Karpas-422 (cell line): ENCODE measurements around the gene CRYBG2. TPM values are rescaled to one million over a fixed set of nuclear protein-coding genes. Genes with fewer than 3 reads are reported as not detected.
A peak's percentile ranks its signal among the peaks of the same experiment; 100 is the strongest.

Experiments used
- DNase-seq: peaks from one replicate; pipeline ENCODE4 v3.0.0-alpha.2; 2015
- H2AFZ ChIP-seq: fragments of 200-600 bp; sonication (generic); 2 replicates; pipeline ENCODE4 v1.6.1; 2014; ENCODE audit warnings: antibody characterized with exemption, low read length, mixed read lengths
- H3K27ac ChIP-seq: fragments of 200-600 bp; sonication (generic); 2 replicates; pipeline ENCODE4 v1.5.1; 2014; ENCODE audit warnings: mild to moderate bottlenecking, low read length, moderate library complexity
- H3K27me3 ChIP-seq: fragments of 200-600 bp; sonication (generic); 2 replicates; pipeline ENCODE4 v1.6.1; 2014; ENCODE audit warnings: low read length, mixed read lengths
- H3K36me3 ChIP-seq: fragments of 200-600 bp; sonication (generic); 2 replicates; pipeline ENCODE4 v1.6.1; 2014; ENCODE audit warnings: low read length, mixed read lengths; ENCODE audit not compliant: insufficient read depth
- H3K4me1 ChIP-seq: fragments of 200-600 bp; sonication (generic); 2 replicates; pipeline ENCODE4 v1.6.1; 2014; ENCODE audit warnings: mild to moderate bottlenecking, low read length, mixed read lengths
- H3K4me2 ChIP-seq: fragments of 200-600 bp; sonication (generic); 2 replicates; pipeline ENCODE4 v1.6.1; 2014; ENCODE audit warnings: low read length, low read depth, mild to moderate bottlenecking; ENCODE audit not compliant: poor library complexity, severe bottlenecking
- H3K4me3 ChIP-seq: fragments of 200-600 bp; sonication (generic); 2 replicates; pipeline ENCODE4 v1.5.1; 2014; ENCODE audit warnings: mild to moderate bottlenecking, antibody characterized with exemption, low read length, mixed read lengths
- H3K79me2 ChIP-seq: fragments of 200-600 bp; sonication (generic); 2 replicates; pipeline ENCODE4 v1.6.1; 2014; ENCODE audit warnings: mild to moderate bottlenecking, low read length, mixed read lengths
- H3K9ac ChIP-seq: fragments of 200-600 bp; sonication (generic); 2 replicates; pipeline ENCODE4 v1.6.0; 2014; ENCODE audit warnings: low read length
- H3K9me2 ChIP-seq: fragments of 200-600 bp; sonication (generic), shearing (Covaris generic); replicated peaks from 2 replicates; pipeline ENCODE4 v1.6.0; 2014; ENCODE audit warnings: mild to moderate bottlenecking, low read length, moderate library complexity; ENCODE audit not compliant: insufficient read depth
- H3K9me3 ChIP-seq: fragments of 300-700, 200-600 bp; sonication (generic); 2 replicates; pipeline ENCODE4 v1.6.1; 2014; ENCODE audit warnings: low read length, mixed read lengths
- H4K20me1 ChIP-seq: fragments of 200-600 bp; sonication (generic); 2 replicates; pipeline ENCODE4 v1.6.1; 2014; ENCODE audit warnings: mild to moderate bottlenecking, antibody characterized with exemption, low read length, low read depth; ENCODE audit not compliant: insufficient read depth
- total RNA-seq: library from RNA; depleted of rRNA; stranded (reverse); fragments of >200 nt; shearing (Covaris generic); gene quantifications from 2 replicates; pipeline ENCODE4 v1.2.3, GENCODE V29; 2014; ENCODE audit warnings: low replicate concordance

CRYBG2 gene
- total RNA-seq, 1 experiment from 2014 or later = not detected

DNA sequence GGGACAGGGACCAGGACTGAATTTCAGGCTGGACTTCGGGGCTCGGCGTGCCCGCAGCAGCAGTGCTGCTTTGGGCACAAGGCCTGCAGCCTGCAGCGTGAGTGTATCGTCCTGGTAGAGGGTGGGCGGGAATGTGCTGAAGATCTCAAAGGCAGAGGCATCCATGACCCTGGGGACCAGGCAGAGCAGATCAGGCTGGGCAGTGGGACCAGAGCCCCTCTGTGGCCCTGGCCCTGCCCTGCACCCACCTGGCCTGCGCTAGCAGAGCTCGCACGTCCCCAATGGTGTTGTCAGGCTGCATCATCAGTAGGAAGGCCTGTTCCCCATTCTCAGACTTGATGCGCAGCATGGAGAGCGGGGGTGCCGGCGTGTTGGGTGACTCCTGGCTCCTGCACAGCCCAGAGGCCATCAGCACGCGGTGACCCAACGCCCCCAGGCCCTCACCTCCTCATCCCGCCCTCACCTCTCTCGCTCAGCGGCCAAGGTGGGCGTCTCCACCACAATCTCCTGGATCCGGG, 71.5 kb downstream of the CRYBG2 start:
- Histone ChIP-seq H3K4me2 (peak overlapping the region; percentile 83), H3K79me2 (peaks cover 22% of the 10 kb centered on the region), H3K27me3 (no peaks in the 10 kb centered on the region), H3K36me3 (peaks cover 7% of the 10 kb centered on the region), H3K9me3 (no peaks in the 10 kb centered on the region), H3K4me1 (peaks cover 91% of the 10 kb centered on the region), H3K4me3 (peak overlapping the region; percentile 53; the same call in 1 of the 2 replicates), H4K20me1 (no peaks in the 10 kb centered on the region), H2AFZ (no peak overlapping the region), H3K9me2 (no peaks in the 10 kb centered on the region), H3K27ac (peak overlapping the region; percentile 98), H3K9ac (peak overlapping the region; percentile 73)
- peak; percentile 41 for DNase-seq

DNA sequence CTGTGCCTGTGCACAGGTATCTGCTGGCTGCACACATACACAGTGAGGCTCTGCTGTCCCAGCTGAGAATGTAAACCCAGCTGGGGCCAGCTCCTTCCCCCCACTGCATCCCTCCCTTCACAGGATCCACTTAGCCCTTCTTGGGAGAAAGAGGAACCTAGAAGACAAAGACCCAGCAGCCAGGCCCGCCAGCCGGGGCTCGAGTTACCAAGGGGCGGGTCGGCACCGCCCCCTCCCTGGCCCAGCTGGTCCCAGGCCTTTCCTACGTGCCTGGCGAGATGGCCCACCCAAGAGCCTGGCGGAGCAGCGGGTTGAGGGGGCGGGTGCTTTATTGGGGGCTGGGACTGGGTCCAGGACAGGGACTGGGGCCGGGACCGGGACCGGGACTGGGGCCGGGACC, 72.0 kb downstream of the CRYBG2 start:
- H3K4me3 ChIP-seq = peak overlapping the region; percentile 73; the same call in 1 of the 2 replicates
- H3K9me3 ChIP-seq = no peaks in the 10 kb centered on the region
- peaks cover 12% of the 10 kb centered on the region for H3K36me3 ChIP-seq
- H3K9me2 ChIP-seq = no peaks in the 10 kb centered on the region
- DNase-seq = peak; percentile 82
- peaks cover 22% of the 10 kb centered on the region for H3K79me2 ChIP-seq
- H3K27me3 ChIP-seq = no peaks in the 10 kb centered on the region
- no peaks in the 10 kb centered on the region for H4K20me1 ChIP-seq
- peak overlapping the region; percentile 81 for H3K9ac ChIP-seq
- peak overlapping the region; percentile 98 for H3K27ac ChIP-seq
- no peak overlapping the region for H2AFZ ChIP-seq
- peak overlapping the region; percentile 83 for H3K4me2 ChIP-seq
- H3K4me1 ChIP-seq = peaks cover 87% of the 10 kb centered on the region

DNA sequence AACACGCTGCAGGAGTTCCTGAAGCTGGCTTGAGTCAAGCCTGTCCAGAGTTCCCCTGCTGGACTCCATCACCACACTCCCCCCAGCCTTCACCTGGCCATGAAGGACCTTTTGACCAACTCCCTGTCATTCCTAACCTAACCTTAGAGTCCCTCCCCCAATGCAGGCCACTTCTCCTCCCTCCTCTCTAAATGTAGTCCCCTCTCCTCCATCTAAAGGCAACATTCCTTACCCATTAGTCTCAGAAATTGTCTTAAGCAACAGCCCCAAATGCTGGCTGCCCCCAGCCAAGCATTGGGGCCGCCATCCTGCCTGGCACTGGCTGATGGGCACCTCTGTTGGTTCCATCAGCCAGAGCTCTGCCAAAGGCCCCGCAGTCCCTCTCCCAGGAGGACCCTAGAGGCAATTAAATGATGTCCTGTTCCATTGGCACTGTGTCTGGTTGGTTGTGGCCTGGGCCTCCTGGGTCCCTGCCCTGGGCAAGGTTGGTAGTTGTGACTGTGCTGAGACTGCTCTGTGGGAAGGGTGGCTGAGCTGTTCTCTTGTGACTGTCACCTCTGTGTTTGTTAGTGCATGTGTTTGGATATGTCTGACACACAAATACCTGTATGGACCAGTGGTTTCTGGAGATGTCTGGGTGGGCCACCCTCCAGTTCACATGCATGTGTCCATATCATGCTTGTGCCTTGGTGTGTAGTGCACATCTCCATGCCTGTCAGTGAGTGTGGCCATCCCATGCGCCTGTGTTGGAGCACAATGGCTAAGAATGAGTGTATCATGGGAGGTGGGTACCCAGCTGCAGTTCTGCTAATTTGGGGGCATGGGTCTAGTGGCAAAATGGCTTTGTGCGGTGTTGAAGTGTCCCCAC, 72.6 kb downstream of the CRYBG2 start:
- DNase-seq = peak; percentile 45
- peak overlapping the region; percentile 83 for H3K4me2 ChIP-seq
- no peak overlapping the region for H2AFZ ChIP-seq
- H3K36me3 ChIP-seq = peaks cover 19% of the 10 kb centered on the region
- H3K9ac ChIP-seq = peak overlapping the region; percentile 81
- H4K20me1 ChIP-seq = no peaks in the 10 kb centered on the region
- peak overlapping the region; percentile 73; the same call in 1 of the 2 replicates for H3K4me3 ChIP-seq
- no peaks in the 10 kb centered on the region for H3K9me2 ChIP-seq
- H3K79me2 ChIP-seq = peaks cover 22% of the 10 kb centered on the region
- H3K4me1 ChIP-seq = peaks cover 83% of the 10 kb centered on the region
- H3K9me3 ChIP-seq = no peaks in the 10 kb centered on the region
- no peaks in the 10 kb centered on the region for H3K27me3 ChIP-seq
- peak overlapping the region; percentile 98 for H3K27ac ChIP-seq

DNA sequence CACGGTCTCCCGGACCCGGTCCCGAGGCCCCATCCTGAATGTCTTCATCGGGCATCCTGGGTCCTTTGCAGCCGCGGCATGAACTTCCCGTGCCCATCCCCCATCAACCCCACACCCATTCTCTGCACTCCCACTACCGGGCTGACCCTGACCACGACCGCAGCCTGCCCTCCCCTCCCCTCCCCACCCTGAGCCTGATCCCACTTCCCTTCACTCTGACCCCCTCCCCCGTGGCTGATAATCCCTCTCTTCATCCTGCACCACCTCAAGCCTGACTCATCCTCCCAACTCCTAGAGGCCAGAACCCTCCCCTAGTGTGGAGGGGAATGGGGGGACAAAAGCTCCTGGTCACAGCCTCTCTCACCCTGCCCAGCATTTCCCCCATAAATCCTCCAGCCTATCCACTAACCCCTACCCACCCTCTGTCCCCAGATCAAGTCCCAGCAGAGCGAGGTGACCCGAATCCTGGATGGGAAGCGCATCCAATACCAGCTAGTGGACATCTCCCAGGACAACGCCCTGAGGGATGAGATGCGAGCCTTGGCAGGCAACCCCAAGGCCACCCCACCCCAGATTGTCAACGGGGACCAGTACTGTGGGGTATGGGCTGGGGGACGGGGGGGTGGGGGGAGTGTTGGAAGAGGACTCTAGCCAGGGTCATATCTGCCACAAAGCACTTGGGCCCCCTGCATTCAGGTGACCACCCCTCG, 73.4 kb downstream of the CRYBG2 start:
- Histone ChIP-seq H3K9ac (peak overlapping the region; percentile 81), H4K20me1 (no peaks in the 10 kb centered on the region), H3K9me3 (no peaks in the 10 kb centered on the region), H3K4me1 (peaks cover 82% of the 10 kb centered on the region), H3K36me3 (peaks cover 21% of the 10 kb centered on the region), H3K27ac (peak overlapping the region; percentile 98), H3K9me2 (no peaks in the 10 kb centered on the region), H2AFZ (no peak overlapping the region), H3K79me2 (peaks cover 22% of the 10 kb centered on the region), H3K4me2 (peak overlapping the region; percentile 83), H3K4me3 (peak overlapping the region; percentile 73), H3K27me3 (no peaks in the 10 kb centered on the region)
- DNase-seq = no peak

DNA sequence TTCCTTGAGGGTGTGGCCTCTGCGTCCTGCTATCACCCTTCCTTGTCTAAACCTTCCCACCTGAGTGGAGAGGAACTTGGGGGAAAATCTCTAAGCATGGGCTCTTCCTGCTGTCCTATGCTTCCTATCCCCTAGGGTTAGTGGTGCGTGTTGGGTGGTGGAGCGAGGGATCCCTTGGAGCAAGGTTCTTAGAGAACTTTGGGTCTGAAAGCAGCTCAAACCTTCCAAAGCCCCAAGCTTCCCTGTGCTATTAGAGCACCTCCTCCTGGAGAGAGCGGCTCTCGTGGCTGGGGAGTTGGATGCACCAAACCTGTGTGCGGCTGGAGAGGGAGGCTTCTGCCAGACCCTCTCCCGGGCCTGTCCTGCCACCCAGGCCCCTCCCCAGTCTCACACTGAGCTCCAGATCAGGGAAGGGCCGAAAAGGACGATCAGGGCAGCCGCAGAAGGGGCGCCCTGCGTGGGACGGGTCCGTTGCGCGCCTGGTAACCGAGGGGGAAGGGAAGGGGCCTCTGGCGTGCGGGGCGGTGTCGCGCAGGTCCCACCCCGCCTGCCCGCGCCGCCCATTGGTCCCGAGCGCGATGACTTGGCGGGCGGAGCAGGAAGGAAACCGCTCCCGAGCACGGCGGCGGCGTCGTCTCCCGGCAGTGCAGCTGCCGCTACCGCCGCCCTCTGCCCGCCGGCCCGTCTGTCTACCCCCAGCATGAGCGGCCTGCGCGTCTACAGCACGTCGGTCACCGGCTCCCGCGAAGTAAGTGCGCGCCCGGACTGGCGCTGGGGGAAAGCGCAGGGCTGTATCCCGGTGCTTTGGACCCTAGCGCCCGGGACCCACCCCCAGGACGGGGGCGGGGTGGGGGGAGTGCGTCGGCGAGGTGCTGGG, 74.2 kb downstream of the CRYBG2 start, which contains the start of gene SH3BGRL3:
SH3BGRL3 (plus strand) TSS at position 631 of the 877 bp plus-strand sequence; CDS start at position 701, 70 bp downstream.
- peak within 1 kb of the TSS; percentile 73 for H3K4me3 ChIP-seq

GRCh38 chr1:26278724-26279455, 75.0 kb downstream of the CRYBG2 start:
- peak overlapping the region; percentile 83 for H3K4me2 ChIP-seq
- no peaks in the 10 kb centered on the region for H3K9me3 ChIP-seq
- peak overlapping the region; percentile 73 for H3K4me3 ChIP-seq
- H3K9ac ChIP-seq = peak overlapping the region; percentile 81
- no peaks in the 10 kb centered on the region for H3K9me2 ChIP-seq
- H2AFZ ChIP-seq = no peak overlapping the region
- DNase-seq = peak; percentile 63
- H3K4me1 ChIP-seq = peaks cover 66% of the 10 kb centered on the region
- peaks cover 22% of the 10 kb centered on the region for H3K79me2 ChIP-seq
- H3K27me3 ChIP-seq = no peaks in the 10 kb centered on the region
- H3K36me3 ChIP-seq = peaks cover 21% of the 10 kb centered on the region
- H4K20me1 ChIP-seq = no peaks in the 10 kb centered on the region
- peak overlapping the region; percentile 98 for H3K27ac ChIP-seq

More for the DNA sequence above, 74.2 kb downstream of the CRYBG2 start, which contains the start of gene SH3BGRL3:
- H2AFZ ChIP-seq = no peak within 1 kb of the TSS
- peaks cover 74% of the 10 kb centered on the region for H3K4me1 ChIP-seq
- H3K79me2 ChIP-seq = peaks cover 22% of the 10 kb centered on the region
- no peaks in the 10 kb centered on the region for H3K9me2 ChIP-seq
- H3K9ac ChIP-seq = peak within 1 kb of the TSS; percentile 81
- peak within 1 kb of the TSS; percentile 83 for H3K4me2 ChIP-seq
- peaks cover 21% of the 10 kb centered on the region for H3K36me3 ChIP-seq
- DNase-seq = peak; percentile 95
- H3K27ac ChIP-seq = peak within 1 kb of the TSS; percentile 98
- H3K27me3 ChIP-seq = no peaks in the 10 kb centered on the region
- no peaks in the 10 kb centered on the region for H3K9me3 ChIP-seq
- H4K20me1 ChIP-seq = no peaks in the 10 kb centered on the region

GRCh38 chr1:26278303-26278702, 75.6 kb downstream of the CRYBG2 start:
- no peak overlapping the region for H3K4me3 ChIP-seq
- no peaks in the 10 kb centered on the region for H3K9me2 ChIP-seq
- H3K4me1 ChIP-seq = peaks cover 60% of the 10 kb centered on the region
- H2AFZ ChIP-seq = no peak overlapping the region
- peak overlapping the region; percentile 98 for H3K27ac ChIP-seq
- peak; percentile 46 for DNase-seq
- H3K27me3 ChIP-seq = no peaks in the 10 kb centered on the region
- H3K9ac ChIP-seq = peak overlapping the region; percentile 81
- H4K20me1 ChIP-seq = no peaks in the 10 kb centered on the region
- H3K79me2 ChIP-seq = peaks cover 22% of the 10 kb centered on the region
- H3K36me3 ChIP-seq = peaks cover 21% of the 10 kb centered on the region
- H3K9me3 ChIP-seq = no peaks in the 10 kb centered on the region
- peak overlapping the region; percentile 83 for H3K4me2 ChIP-seq
